ENCODE data around the gene FOXP1.

DNA sequence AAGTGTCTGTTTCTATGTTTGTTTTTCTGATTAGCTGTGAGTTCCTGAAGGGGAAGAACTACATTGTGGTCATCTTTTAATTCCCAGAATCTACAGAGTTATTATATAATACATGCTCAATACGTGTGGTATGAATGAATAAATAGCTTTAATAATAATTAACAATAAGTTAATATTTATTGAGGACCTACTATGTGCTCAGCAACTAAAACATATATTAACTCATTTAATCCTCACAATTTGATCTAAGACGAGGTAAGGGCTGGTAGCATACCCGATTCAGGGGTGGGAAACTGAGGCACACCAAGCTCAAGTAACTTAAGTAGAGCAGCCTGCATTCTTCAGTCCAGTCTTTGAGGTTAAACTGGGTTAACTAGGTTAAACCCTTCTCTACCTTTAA, 553.8 kb downstream of the FOXP1 start:
- TF ChIP-seq EZH2 (IDR thresholded peaks at IDR 0.05; ENCODE audit: low read length, missing control alignments) = no peak
- TF ChIP-seq, protein P1, sequence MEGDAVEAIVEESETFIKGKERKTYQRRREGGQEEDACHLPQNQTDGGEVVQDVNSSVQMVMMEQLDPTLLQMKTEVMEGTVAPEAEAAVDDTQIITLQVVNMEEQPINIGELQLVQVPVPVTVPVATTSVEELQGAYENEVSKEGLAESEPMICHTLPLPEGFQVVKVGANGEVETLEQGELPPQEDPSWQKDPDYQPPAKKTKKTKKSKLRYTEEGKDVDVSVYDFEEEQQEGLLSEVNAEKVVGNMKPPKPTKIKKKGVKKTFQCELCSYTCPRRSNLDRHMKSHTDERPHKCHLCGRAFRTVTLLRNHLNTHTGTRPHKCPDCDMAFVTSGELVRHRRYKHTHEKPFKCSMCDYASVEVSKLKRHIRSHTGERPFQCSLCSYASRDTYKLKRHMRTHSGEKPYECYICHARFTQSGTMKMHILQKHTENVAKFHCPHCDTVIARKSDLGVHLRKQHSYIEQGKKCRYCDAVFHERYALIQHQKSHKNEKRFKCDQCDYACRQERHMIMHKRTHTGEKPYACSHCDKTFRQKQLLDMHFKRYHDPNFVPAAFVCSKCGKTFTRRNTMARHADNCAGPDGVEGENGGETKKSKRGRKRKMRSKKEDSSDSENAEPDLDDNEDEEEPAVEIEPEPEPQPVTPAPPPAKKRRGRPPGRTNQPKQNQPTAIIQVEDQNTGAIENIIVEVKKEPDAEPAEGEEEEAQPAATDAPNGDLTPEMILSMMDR (conservative IDR thresholded peaks at IDR 0.05 in 1 of 2, IDR thresholded peaks at IDR 0.05 in 1 of 2; ENCODE audit: low read depth in 1 of 2, low read length in 2 of 2) = no peak

Data from fibroblast of lung (primary cell).